ENCODE data around the gene BLOC1S5. TPM values are rescaled to one million over a fixed set of nuclear protein-coding genes. Genes with fewer than 3 reads are reported as not detected.

The BLOC1S5 gene
- polyA plus RNA-seq, 3 donors = 3.7 to 11.7 (median 9.2) TPM

GRCh38 chr6:8000188-8000596, 64.0 kb downstream of the BLOC1S5 start:
- no peak overlapping the region for H3K27ac Mint-ChIP-seq
- Histone ChIP-seq H3K9me3 (replicated peaks in 1 of 2; ENCODE audit: control insufficient read depth in 1 of 2, insufficient read depth in 1 of 2, low read length in 2 of 2) (no peaks in the 10 kb centered on the region), H3K36me3 (replicated peaks in 1 of 2; ENCODE audit: control insufficient read depth in 1 of 2, insufficient read depth in 2 of 2, low read length in 2 of 2) (no peaks in the 10 kb centered on the region), H3K79me2 (ENCODE audit: insufficient read depth, low read length) (no peaks in the 10 kb centered on the region), H3K4me2 (replicated peaks; ENCODE audit: extremely low read depth, low read length, poor library complexity, severe bottlenecking) (no peak overlapping the region), H3K4me3 (replicated peaks in 1 of 3; ENCODE audit: low read depth in 2 of 3, low read length in 3 of 3) (no peak overlapping the region), H3K9ac (ENCODE audit: insufficient read depth, low read length, poor library complexity, severe bottlenecking) (no peak overlapping the region), H4K20me1 (ENCODE audit: insufficient read depth, low read length) (no peaks in the 10 kb centered on the region), H3K4me1 (ENCODE audit: control insufficient read depth in 1 of 2, insufficient read depth in 2 of 2, low read length in 2 of 2) (no peaks in the 10 kb centered on the region), H3K27me3 (ENCODE audit: control insufficient read depth in 2 of 2, insufficient read depth in 2 of 2, low read length in 2 of 2) (no peaks in the 10 kb centered on the region), H3K27ac (ENCODE audit: low read depth in 1 of 2, low read length in 2 of 2) (no peak overlapping the region), H2AFZ (ENCODE audit: insufficient read depth, low read depth, low read length, poor library complexity, severe bottlenecking) (no peak overlapping the region)
- H3K36me3 Mint-ChIP-seq = no peaks in the 10 kb centered on the region
- H3K4me3 Mint-ChIP-seq = no peak overlapping the region
- TF ChIP-seq CTCF (IDR thresholded peaks at IDR 0.05) = no peak
- WGBS (ENCODE audit: insufficient coverage) = no CpG with 5 or more reads among the region's 4 CpGs
- intact Hi-C loops (cut with micrococcal nuclease) = no loop called here
- peaks cover 4% of the 10 kb centered on the region for H3K4me1 Mint-ChIP-seq
- DNase-seq = no peak
- H3K9me3 Mint-ChIP-seq = no peaks in the 10 kb centered on the region
- H3K27me3 Mint-ChIP-seq (ENCODE audit: low read depth in 3 of 3) = peaks cover 0 to 2% (median 0%) of the 10 kb centered on the region in 3 donors

- H3K79me2 ChIP-seq (ENCODE audit: insufficient read depth, low read length) = no peaks in the 10 kb centered on the region
- WGBS (ENCODE audit: insufficient coverage) = no CpG with 5 or more reads among the region's 3 CpGs
- H3K4me2 ChIP-seq (replicated peaks; ENCODE audit: extremely low read depth, low read length, poor library complexity, severe bottlenecking) = no peak overlapping the region
- H3K4me1 Mint-ChIP-seq = peaks cover 4% of the 10 kb centered on the region
- no peak for TF ChIP-seq CTCF (IDR thresholded peaks at IDR 0.05)
- intact Hi-C loops (cut with micrococcal nuclease) = no loop called here
- H3K9me3 Mint-ChIP-seq = no peaks in the 10 kb centered on the region
- H2AFZ ChIP-seq (ENCODE audit: insufficient read depth, low read depth, low read length, poor library complexity, severe bottlenecking) = no peak overlapping the region
- no peaks in the 10 kb centered on the region for H4K20me1 ChIP-seq (ENCODE audit: insufficient read depth, low read length)
- H3K36me3 ChIP-seq (replicated peaks in 1 of 2; ENCODE audit: control insufficient read depth in 1 of 2, insufficient read depth in 2 of 2, low read length in 2 of 2) = no peaks in the 10 kb centered on the region
- no peak overlapping the region for H3K4me3 ChIP-seq (replicated peaks in 1 of 3; ENCODE audit: low read depth in 2 of 3, low read length in 3 of 3)
- no peak overlapping the region for H3K9ac ChIP-seq (ENCODE audit: insufficient read depth, low read length, poor library complexity, severe bottlenecking)
- DNase-seq = no peak
- H3K27ac Mint-ChIP-seq = no peak overlapping the region
- no peaks in the 10 kb centered on the region for H3K9me3 ChIP-seq (replicated peaks in 1 of 2; ENCODE audit: control insufficient read depth in 1 of 2, insufficient read depth in 1 of 2, low read length in 2 of 2)
- H3K36me3 Mint-ChIP-seq = no peaks in the 10 kb centered on the region
- H3K4me3 Mint-ChIP-seq = no peak overlapping the region
- no peak overlapping the region for H3K27ac ChIP-seq (ENCODE audit: low read depth in 1 of 2, low read length in 2 of 2)
- H3K27me3 Mint-ChIP-seq (ENCODE audit: low read depth in 3 of 3) = peaks cover 0 to 2% (median 2%) of the 10 kb centered on the region in 3 donors
- H3K4me1 ChIP-seq (ENCODE audit: control insufficient read depth in 1 of 2, insufficient read depth in 2 of 2, low read length in 2 of 2) = no peaks in the 10 kb centered on the region
- no peaks in the 10 kb centered on the region for H3K27me3 ChIP-seq (ENCODE audit: control insufficient read depth in 2 of 2, insufficient read depth in 2 of 2, low read length in 2 of 2)
These were observed 65.0 kb downstream of the BLOC1S5 start for GRCh38 chr6:7999201-7999600.

Data from CD14-positive monocyte (primary cell).